HCT116 (cell line): ENCODE data around the gene KCNK4. TPM values are rescaled to one million over a fixed set of nuclear protein-coding genes. Genes with fewer than 3 reads are reported as not detected.
A peak's percentile ranks its signal among the peaks of the same experiment; 100 is the strongest.

Experiments used
- ATAC-seq: fragments of 200-7000 bp; cut with Tn5 transposase; 2 replicates; pipeline ENCODE4 v1.9.1; 2020; ENCODE audit warnings: mild to moderate bottlenecking, moderate library complexity
- BruUV-seq: library from RNA; stranded (reverse); fragments of 400-500 nt; replicated peaks from 2 replicates; lab custom pipeline; 2021; lab: Mats Ljungman, UMichigan
- CTCF ChIA-PET: fragments of 300-600 bp; sonication (Branson Sonifier 250); formaldehyde crosslinking; loops from one replicate; lab custom pipeline; 2021; ENCODE audit warnings: antibody characterized with exemption; lab: Charles Lee
- POLR2A ChIA-PET: fragments of 300-600, 350-600 bp; sonication (Branson Sonifier 250); formaldehyde crosslinking; loops from one replicate; lab custom pipeline; 2021; ENCODE audit warnings: antibody characterized with exemption; lab: Charles Lee
- RAD21 ChIA-PET, 2 experiments: fragments of 300-600 bp; sonication (Branson Sonifier 250); formaldehyde crosslinking; loops; one replicate each; lab custom pipeline; 2023; ENCODE audit warnings: low total read pairs in 2 of 2; ENCODE audit not compliant: uncharacterized antibody in 2 of 2, unreplicated experiment in 2 of 2, low non-redundant PET in 1 of 2; lab: Charles Lee
- DNase-seq: peaks from one replicate; pipeline ENCODE4 v3.0.0-alpha.2; 2010; ENCODE audit warnings: low read depth, low spot score
- H2AFZ ChIP-seq: fragments of 200-600 bp; shearing (Covaris generic), sonication (generic); 2 replicates; pipeline ENCODE4 v1.6.1; 2017; ENCODE audit warnings: low read depth, mixed run types, mixed read lengths, antibody characterized with exemption, low read length; ENCODE audit not compliant: poor library complexity, severe bottlenecking
- H3K27ac ChIP-seq: 2 replicates; pipeline ENCODE4 v1.5.1; 2012; ENCODE audit warnings: low read depth, low read length
- H3K27me3 ChIP-seq: fragments of 200-600 bp; sonication (generic); 2 replicates; pipeline ENCODE4 v1.6.1; 2016; ENCODE audit warnings: mixed run types, low read length, mixed read lengths; ENCODE audit not compliant: insufficient read depth
- H3K36me3 ChIP-seq, 2 experiments: fragments of 200-500 bp in 1 of 2; fragments of 200-600 bp in 1 of 2; sonication (Bioruptor generic) in 1 of 2; sonication (generic) in 1 of 2; 2 replicates each; pipeline versions ENCODE4 v1.5.1 to v1.6.1; 2014 to 2016; ENCODE audit warnings: low read length in 2 of 2, inconsistent platforms in 1 of 2, mixed read lengths in 1 of 2, mixed run types in 1 of 2; ENCODE audit not compliant: insufficient read depth in 2 of 2, control insufficient read depth in 1 of 2
- H3K4me1 ChIP-seq, 2 experiments: fragments of 200-600 bp in 1 of 2; sonication (generic) in 1 of 2; 2 replicates each; pipeline versions ENCODE4 v1.5.1 to v1.6.1; 2012 to 2017; ENCODE audit warnings: low read length in 2 of 2, inconsistent platforms in 1 of 2, mild to moderate bottlenecking in 1 of 2, mixed read lengths in 1 of 2, mixed run types in 1 of 2, moderate library complexity in 1 of 2; ENCODE audit not compliant: insufficient read depth in 2 of 2, control insufficient read depth in 1 of 2
- H3K4me2 ChIP-seq: fragments of 200-600 bp; sonication (generic); 2 replicates; pipeline ENCODE4 v1.6.1; 2017; ENCODE audit warnings: mixed run types, low read length, mixed read lengths
- H3K4me3 ChIP-seq, 2 experiments: fragments of 200-600 bp in 1 of 2; sonication (generic) in 1 of 2; replicated peaks in 1 of 2; 2 replicates each; pipeline ENCODE4 v1.5.1; 2011 to 2016; ENCODE audit warnings: low read length in 2 of 2, control low read depth in 1 of 2, low read depth in 1 of 2, mild to moderate bottlenecking in 1 of 2, mixed read lengths in 1 of 2, mixed run types in 1 of 2
- H3K79me2 ChIP-seq: fragments of 200-600 bp; sonication (generic); 2 replicates; pipeline ENCODE4 v1.6.1; 2017; ENCODE audit warnings: mild to moderate bottlenecking, mixed run types, low read length, moderate library complexity, mixed read lengths; ENCODE audit not compliant: insufficient read depth
- H3K9ac ChIP-seq: fragments of 200-600 bp; sonication (generic); 2 replicates; pipeline ENCODE4 v1.6.1; 2016; ENCODE audit warnings: low read length, mixed read lengths
- H3K9me2 ChIP-seq: fragments of 200-600 bp; sonication (generic), shearing (Covaris generic); 2 replicates; pipeline ENCODE4 v1.6.1; 2017; ENCODE audit warnings: mixed run types, mild to moderate bottlenecking, moderate library complexity; ENCODE audit not compliant: insufficient read depth
- H3K9me3 ChIP-seq, 2 experiments: fragments of 200-500 bp in 1 of 2; fragments of 200-600 bp in 1 of 2; sonication (Bioruptor generic) in 1 of 2; sonication (generic) in 1 of 2; 2 replicates each; pipeline ENCODE4 v1.6.1; 2014 to 2017; ENCODE audit warnings: low read length in 2 of 2, mixed read lengths in 2 of 2, inconsistent platforms in 1 of 2, low read depth in 1 of 2, mild to moderate bottlenecking in 1 of 2, mixed run types in 1 of 2, moderate library complexity in 1 of 2; ENCODE audit not compliant: control insufficient read depth in 1 of 2, insufficient read depth in 1 of 2
- H4K20me1 ChIP-seq: fragments of 200-600 bp; sonication (generic), shearing (Covaris generic); 2 replicates; pipeline ENCODE4 v1.6.1; 2017; ENCODE audit warnings: mixed run types, mild to moderate bottlenecking, moderate library complexity; ENCODE audit not compliant: insufficient read depth
- ATF3 ChIP-seq: IDR thresholded peaks from 2 replicates; pipeline ENCODE4 v1.6.1; 2012
- YY1 ChIP-seq: IDR thresholded peaks from 2 replicates; pipeline ENCODE4 v1.6.1; 2011; ENCODE audit warnings: low read length, low read depth, moderate library complexity, mild to moderate bottlenecking; ENCODE audit not compliant: insufficient replicate concordance; ENCODE audit errors: extremely low read depth
- intact Hi-C: fragments of 100-400 bp; cut with micrococcal nuclease; formaldehyde crosslinking; loops from 2 replicates; pipeline ENCODE4 v1.10.0; 2022
- total RNA-seq: library from RNA; stranded (reverse); gene quantifications from one replicate; pipeline ENCODE4 v1.2.1, GENCODE V29; 2021; ENCODE audit not compliant: unreplicated experiment

Gene KCNK4
- total RNA-seq, 1 experiment from 2014 or later = not detected

- no peak for TF ChIP-seq YY1
Measured at GRCh38 chr11:64303109-64304031, 12.3 kb downstream of the KCNK4 start (continued).

DNA sequence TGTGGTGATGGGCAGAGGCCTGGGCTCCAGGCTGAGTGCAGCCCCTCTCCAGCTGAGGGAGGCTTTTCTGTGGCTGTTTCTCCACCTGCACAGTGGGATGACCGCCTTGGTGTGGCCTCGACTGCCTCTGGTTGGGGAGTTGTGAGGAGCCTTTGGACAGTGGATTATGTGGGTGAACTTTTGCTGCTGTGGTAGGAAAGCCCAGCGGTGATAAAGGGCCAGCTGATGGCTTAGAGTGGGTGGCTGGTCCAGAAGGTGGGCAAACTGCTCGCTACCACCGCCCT lies 12.9 kb downstream of the KCNK4 start:
- no peak overlapping the region for H2AFZ ChIP-seq
- ATAC-seq (no peak), DNase-seq (no peak)
- peaks cover 12 to 55% of the 10 kb centered on the region in 2 experiments; a peak in 3 of 4 replicates for H3K4me1 ChIP-seq
- no TSS peak for BruUV-seq
- peaks cover 23% of the 10 kb centered on the region for H3K79me2 ChIP-seq
- ChIA-PET CTCF (interaction anchor here (0.8 to 5.8 kb wide), 20 partner anchors 10 to 385 kb away, joined by 3 to 80 read pairs (median 6); partner anchors contain the start of genes BAD, FERMT3, FKBP2 and GPR137), POLR2A (interaction anchor here (0.9 to 5.5 kb wide), 8 partner anchors 14 to 100 kb away, joined by 3 to 30 read pairs (median 5); partner anchors contain the start of genes PPP1R14B, PRDX5, TRMT112 and VEGFB), RAD21 (interaction anchor here (0.7 to 2.5 kb wide), 7 partner anchors 28 to 99 kb away, joined by 3 to 7 read pairs (median 4); no protein-coding TSS in a partner anchor)
- intact Hi-C loops = loop anchor here (1.0 to 5.0 kb wide), 5 partner anchors 51 to 117 kb away; partner anchors contain the start of genes FKBP2, PLCB3 and STIP1
- peaks cover 0 to 8% of the 10 kb centered on the region in 2 experiments; a peak in 1 of 4 replicates for H3K36me3 ChIP-seq
- H3K9ac ChIP-seq = peak overlapping the region; percentile 88
- H3K4me2 ChIP-seq = peak overlapping the region; percentile 84
- no peak for TF ChIP-seq ATF3
- H3K4me3 ChIP-seq = peak overlapping the region; percentile 59 to 70
- no peaks in the 10 kb centered on the region for H3K9me2 ChIP-seq
- H3K27ac ChIP-seq = peak overlapping the region; percentile 99
- no peaks in the 10 kb centered on the region for H3K9me3 ChIP-seq
- H3K27me3 ChIP-seq = no peaks in the 10 kb centered on the region
- H4K20me1 ChIP-seq = no peaks in the 10 kb centered on the region
